DOHH2 (cell line): Measurements from ENCODE around the gene CLRN1.

ENCODE experiments used
- H3F3A ChIP-seq: fragments of 200-600 bp; sonication (generic), shearing (Covaris generic); 2 replicates; pipeline ENCODE4 v1.6.0; 2016; ENCODE audit warnings: antibody characterized with exemption, mild to moderate bottlenecking; ENCODE audit not compliant: control insufficient read depth, insufficient read depth
- H3K27ac ChIP-seq: fragments of 200-600 bp; sonication (generic); 2 replicates; pipeline ENCODE4 v1.5.1; 2014; ENCODE audit warnings: low read depth, mild to moderate bottlenecking, low read length, moderate library complexity
- H3K27me3 ChIP-seq: fragments of 200-600 bp; sonication (generic); 2 replicates; pipeline ENCODE4 v1.6.1; 2014; ENCODE audit warnings: mild to moderate bottlenecking, low read length, mixed read lengths; ENCODE audit not compliant: control insufficient read depth
- H3K36me3 ChIP-seq: fragments of 200-600 bp; sonication (generic); 2 replicates; pipeline ENCODE4 v1.6.1; 2014; ENCODE audit warnings: mild to moderate bottlenecking, low read length, moderate library complexity, mixed read lengths; ENCODE audit not compliant: control insufficient read depth
- H3K4me1 ChIP-seq: fragments of 200-600 bp; sonication (generic); 2 replicates; pipeline ENCODE4 v1.6.1; 2014; ENCODE audit warnings: mild to moderate bottlenecking, low read length, mixed read lengths; ENCODE audit not compliant: control insufficient read depth
- H3K4me2 ChIP-seq: fragments of 200-600 bp; sonication (generic); 2 replicates; pipeline ENCODE4 v1.6.0; 2014; ENCODE audit warnings: mild to moderate bottlenecking, low read length, moderate library complexity
- H3K4me3 ChIP-seq: fragments of 200-600 bp; sonication (generic); 2 replicates; pipeline ENCODE4 v1.5.1; 2014; ENCODE audit warnings: mild to moderate bottlenecking, low read length, mixed read lengths
- H3K79me2 ChIP-seq: fragments of 200-600 bp; sonication (generic); 2 replicates; pipeline ENCODE4 v1.6.1; 2014; ENCODE audit warnings: mild to moderate bottlenecking, low read length, mixed read lengths; ENCODE audit not compliant: control insufficient read depth
- H3K9me2 ChIP-seq: fragments of 200-600 bp; sonication (generic); replicated peaks from 2 replicates; pipeline ENCODE4 v1.6.1; 2014; ENCODE audit warnings: mild to moderate bottlenecking, low read length, mixed read lengths; ENCODE audit not compliant: control insufficient read depth
- H3K9me3 ChIP-seq: fragments of 200-600 bp; sonication (generic); 2 replicates; pipeline ENCODE4 v1.6.1; 2014; ENCODE audit warnings: antibody characterized with exemption, low read length, mixed read lengths; ENCODE audit not compliant: control insufficient read depth, insufficient read depth
- H4K20me1 ChIP-seq: fragments of 200-600 bp; sonication (generic); 2 replicates; pipeline ENCODE4 v1.6.0; 2014; ENCODE audit warnings: low read depth, mild to moderate bottlenecking, antibody characterized with exemption, low read length, moderate library complexity; ENCODE audit not compliant: control insufficient read depth, insufficient read depth
- CTCF ChIP-seq: fragments of 200-600 bp; sonication (generic); IDR thresholded peaks from one replicate; pipeline ENCODE4 v1.5.1; 2014; ENCODE audit warnings: antibody characterized with exemption, mild to moderate bottlenecking, low read depth, low read length; ENCODE audit not compliant: poor library complexity, severe bottlenecking
- EZH2phosphoT487 ChIP-seq: fragments of 200-600 bp; sonication (generic); IDR thresholded peaks from 2 replicates; pipeline ENCODE4 v1.6.1; 2017; ENCODE audit warnings: borderline replicate concordance, mild to moderate bottlenecking, antibody characterized with exemption, low read length, moderate library complexity, mixed read lengths

The CLRN1 gene

GRCh38 chr3:150960708-150961684 is 11.5 kb downstream of the CLRN1 start:
- Histone ChIP-seq H3K4me1 (no peaks in the 10 kb centered on the region), H3K4me3 (no peak overlapping the region), H3K4me2 (no peak overlapping the region), H3K27ac (no peak overlapping the region), H4K20me1 (no peaks in the 10 kb centered on the region), H3K9me3 (no peaks in the 10 kb centered on the region), H3K27me3 (peaks cover 4% of the 10 kb centered on the region), H3K36me3 (no peaks in the 10 kb centered on the region), H3K9me2 (no peaks in the 10 kb centered on the region), H3F3A (no peaks in the 10 kb centered on the region), H3K79me2 (no peaks in the 10 kb centered on the region)
- no peak for TF ChIP-seq CTCF
- TF ChIP-seq EZH2phosphoT487 = no peak

DNA sequence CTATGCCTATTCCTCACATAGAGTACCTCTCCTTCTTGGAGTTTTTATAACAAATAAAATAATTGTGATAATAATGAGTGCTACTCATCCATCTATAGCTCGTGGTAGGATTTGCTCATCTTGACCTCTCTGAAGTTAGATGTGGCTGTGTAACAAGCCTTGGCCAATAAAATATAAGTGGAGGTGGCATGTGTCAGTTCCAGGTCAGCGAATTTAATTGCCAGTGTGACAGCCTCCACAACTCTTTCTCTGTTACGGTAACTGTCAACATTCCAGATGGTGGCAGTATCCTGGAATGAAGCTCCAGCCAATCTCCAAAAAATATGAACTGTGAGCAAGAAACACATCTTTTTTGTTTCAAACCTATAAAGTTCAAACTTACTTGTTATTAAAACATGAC is 13.8 kb downstream of the CLRN1 start:
- no peak overlapping the region for H3K4me3 ChIP-seq
- TF ChIP-seq EZH2phosphoT487 (no peak), CTCF (no peak)
- no peaks in the 10 kb centered on the region for H3K9me2 ChIP-seq
- H3K9me3 ChIP-seq = no peaks in the 10 kb centered on the region
- H3K79me2 ChIP-seq = no peaks in the 10 kb centered on the region
- H3K4me1 ChIP-seq = no peaks in the 10 kb centered on the region
- no peaks in the 10 kb centered on the region for H4K20me1 ChIP-seq
- H3K27me3 ChIP-seq = peaks cover 4% of the 10 kb centered on the region; the same call in 1 of the 2 replicates
- no peaks in the 10 kb centered on the region for H3F3A ChIP-seq
- H3K27ac ChIP-seq = no peak overlapping the region
- H3K36me3 ChIP-seq = no peaks in the 10 kb centered on the region
- no peak overlapping the region for H3K4me2 ChIP-seq

DNA sequence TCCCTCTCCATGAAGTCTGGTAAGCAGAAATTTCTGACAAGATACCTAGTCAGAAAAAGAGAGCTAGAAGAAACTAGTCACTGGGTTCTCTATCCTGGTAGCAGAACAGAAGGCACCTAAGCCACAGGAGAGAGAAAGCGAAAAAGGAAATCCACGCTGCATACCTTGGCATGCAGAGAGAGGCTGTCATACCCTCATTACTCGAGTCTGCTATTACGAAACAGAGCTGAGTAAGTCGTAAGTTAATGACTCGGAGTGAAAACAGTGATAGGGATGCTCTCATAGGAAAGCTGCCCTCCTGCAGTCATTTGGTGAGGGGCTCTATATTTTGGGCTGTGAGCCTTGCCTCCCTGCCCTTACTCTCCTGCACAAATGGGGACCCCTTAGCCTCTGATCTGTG is 16.2 kb downstream of the CLRN1 start:
- Histone ChIP-seq H3K79me2 (no peaks in the 10 kb centered on the region), H3K27ac (no peak overlapping the region), H3K27me3 (no peaks in the 10 kb centered on the region), H4K20me1 (no peaks in the 10 kb centered on the region), H3F3A (no peaks in the 10 kb centered on the region), H3K9me2 (no peaks in the 10 kb centered on the region), H3K4me3 (no peak overlapping the region), H3K9me3 (no peaks in the 10 kb centered on the region), H3K36me3 (no peaks in the 10 kb centered on the region), H3K4me2 (no peak overlapping the region), H3K4me1 (no peaks in the 10 kb centered on the region)
- no peak for TF ChIP-seq EZH2phosphoT487

DNA sequence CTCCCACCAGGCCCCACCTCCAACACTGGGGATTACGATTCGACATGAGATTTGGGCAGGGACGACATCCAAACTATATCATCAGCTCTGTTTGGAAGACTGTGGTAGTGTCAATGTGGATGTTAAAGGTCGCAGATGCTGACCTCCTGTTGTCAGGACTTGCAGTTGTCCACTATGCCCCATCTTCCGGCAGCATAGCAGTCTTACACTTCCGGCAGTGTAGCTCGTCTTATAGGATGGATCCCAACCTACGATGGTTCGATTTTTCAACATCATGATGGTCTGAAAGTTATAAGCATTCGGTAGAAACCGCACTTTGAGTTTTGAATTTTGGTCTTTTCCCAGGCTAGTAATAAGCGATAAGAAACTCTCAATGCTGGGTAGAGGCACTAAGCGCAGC is 20.6 kb downstream of the CLRN1 start:
- Histone ChIP-seq H3F3A (no peaks in the 10 kb centered on the region), H3K9me2 (no peaks in the 10 kb centered on the region), H3K27me3 (no peaks in the 10 kb centered on the region), H3K4me3 (no peak overlapping the region), H4K20me1 (no peaks in the 10 kb centered on the region), H3K27ac (no peak overlapping the region), H3K36me3 (no peaks in the 10 kb centered on the region), H3K79me2 (no peaks in the 10 kb centered on the region), H3K4me2 (no peak overlapping the region), H3K4me1 (no peaks in the 10 kb centered on the region), H3K9me3 (no peaks in the 10 kb centered on the region)
- TF ChIP-seq CTCF (no peak), EZH2phosphoT487 (no peak)
